ENCODE data around the gene C1orf167. TPM values are rescaled to one million over a fixed set of nuclear protein-coding genes. Genes with fewer than 3 reads are reported as not detected.

C1orf167 gene
- total RNA-seq, 3 donors from 2014 or later, result 0.60 TPM; not detected in 2

- Histone ChIP-seq H3K9me3 (no peaks in the 10 kb centered on the region), H3K4me3 (no peak overlapping the region), H3K36me3 (ENCODE audit: low read depth) (no peaks in the 10 kb centered on the region), H3K4me1 (ENCODE audit: low read depth) (no peaks in the 10 kb centered on the region)
- intact Hi-C loops (cut with DNase I, micrococcal nuclease), result no loop called here
- ATAC-seq (no peak), DNase-seq (no peak)
- no peak for TF ChIP-seq CTCF (IDR thresholded peaks at IDR 0.05)
Measured at GRCh38 chr1:11778336-11778735, 16.3 kb downstream of the C1orf167 start.

- no peaks in the 10 kb centered on the region for H3K4me1 ChIP-seq (ENCODE audit: low read depth)
- DNase-seq (no peak), ATAC-seq (no peak)
- H3K4me3 ChIP-seq, result no peak overlapping the region
- no peaks in the 10 kb centered on the region for H3K36me3 ChIP-seq (ENCODE audit: low read depth)
- TF ChIP-seq CTCF (IDR thresholded peaks at IDR 0.05), result no peak
- intact Hi-C loops (cut with DNase I, micrococcal nuclease), result no loop called here
- H3K9me3 ChIP-seq, result no peaks in the 10 kb centered on the region
Measured at GRCh38 chr1:11778844-11779623, 17.0 kb downstream of the C1orf167 start.

DNA sequence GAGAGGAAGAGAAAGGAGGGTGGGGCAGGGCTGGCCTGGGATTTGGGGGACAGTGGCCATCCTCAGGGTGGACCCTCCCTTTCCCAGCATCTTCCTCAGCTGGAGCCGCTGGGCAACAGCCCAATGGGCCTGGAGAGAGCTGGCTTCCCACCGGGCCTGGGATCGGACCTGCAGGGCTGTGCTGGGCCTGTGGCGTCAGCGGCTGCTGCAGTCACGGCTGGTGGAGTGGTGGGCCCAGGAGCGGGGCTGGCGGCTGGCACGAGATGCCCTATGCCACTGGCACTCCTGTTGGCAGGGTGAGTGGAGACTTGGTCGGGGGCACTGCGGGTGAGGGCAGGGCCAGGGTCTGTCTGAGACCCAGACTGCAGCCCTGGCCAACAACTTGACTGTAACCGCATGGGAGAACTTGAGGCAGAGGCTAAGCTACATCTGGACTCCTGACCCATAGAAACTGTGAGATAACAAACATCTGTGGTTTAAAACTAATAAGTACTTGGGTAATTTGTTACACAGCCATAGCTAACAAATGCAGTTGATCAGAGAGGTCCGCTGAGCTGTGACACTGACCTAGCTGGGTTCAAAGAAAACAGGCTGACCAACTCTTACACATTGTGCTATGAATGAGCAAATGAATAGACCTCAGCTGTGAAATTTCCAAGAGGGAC, 17.9 kb downstream of the C1orf167 start:
- ATAC-seq (no peak), DNase-seq (no peak)
- H3K4me1 ChIP-seq (ENCODE audit: low read depth), result no peaks in the 10 kb centered on the region
- no peak for TF ChIP-seq CTCF (IDR thresholded peaks at IDR 0.05)
- H3K4me3 ChIP-seq, result no peak overlapping the region
- H3K9me3 ChIP-seq, result no peaks in the 10 kb centered on the region
- intact Hi-C loops (cut with DNase I, micrococcal nuclease), result no loop called here
- H3K36me3 ChIP-seq (ENCODE audit: low read depth), result no peaks in the 10 kb centered on the region

GRCh38 chr1:11780380-11781147, 18.6 kb downstream of the C1orf167 start:
- intact Hi-C loops (cut with DNase I, micrococcal nuclease), result no loop called here
- DNase-seq (no peak), ATAC-seq (no peak)
- no peaks in the 10 kb centered on the region for H3K9me3 ChIP-seq
- H3K4me1 ChIP-seq (ENCODE audit: low read depth), result peaks cover 3% of the 10 kb centered on the region
- TF ChIP-seq CTCF (IDR thresholded peaks at IDR 0.05), result no peak
- no peaks in the 10 kb centered on the region for H3K36me3 ChIP-seq (ENCODE audit: low read depth)
- H3K4me3 ChIP-seq, result no peak overlapping the region

DNA sequence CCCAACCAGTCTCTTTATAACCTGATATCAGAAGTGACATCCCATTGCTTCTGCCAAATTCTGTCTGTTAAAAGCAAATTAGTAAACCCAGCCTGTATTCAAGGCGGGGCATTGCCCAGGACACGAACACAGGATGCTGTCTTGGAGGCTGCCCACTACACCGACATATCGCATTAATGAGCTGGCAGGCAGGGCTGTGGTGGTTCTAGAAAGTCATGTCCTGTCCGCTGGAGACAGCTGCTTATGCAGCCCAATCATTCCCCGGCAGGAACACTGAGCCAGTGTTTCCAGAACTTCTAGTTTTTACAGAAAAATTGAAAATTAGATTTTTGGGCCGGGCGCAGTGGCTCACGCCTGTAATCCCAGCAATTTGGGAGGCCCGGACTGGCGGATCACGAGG, 19.3 kb downstream of the C1orf167 start:
- Histone ChIP-seq H3K9me3 (no peaks in the 10 kb centered on the region), H3K4me1 (ENCODE audit: low read depth) (peaks cover 3% of the 10 kb centered on the region), H3K4me3 (no peak overlapping the region), H3K36me3 (ENCODE audit: low read depth) (no peaks in the 10 kb centered on the region)
- DNase-seq, result no peak
- ATAC-seq, result no peak
- intact Hi-C loops (cut with DNase I, micrococcal nuclease), result no loop called here
- no peak for TF ChIP-seq CTCF (IDR thresholded peaks at IDR 0.05)
